HG03457 (cell line): Measurements from ENCODE around the gene CCDC12.

Source experiments
- ATAC-seq: cut with Tn5 transposase; IDR thresholded peaks from one replicate; pipeline ENCODE4 v1.9.1; 2021; ENCODE audit warnings: moderate number of reproducible peaks; ENCODE audit not compliant: unreplicated experiment

Gene CCDC12

DNA sequence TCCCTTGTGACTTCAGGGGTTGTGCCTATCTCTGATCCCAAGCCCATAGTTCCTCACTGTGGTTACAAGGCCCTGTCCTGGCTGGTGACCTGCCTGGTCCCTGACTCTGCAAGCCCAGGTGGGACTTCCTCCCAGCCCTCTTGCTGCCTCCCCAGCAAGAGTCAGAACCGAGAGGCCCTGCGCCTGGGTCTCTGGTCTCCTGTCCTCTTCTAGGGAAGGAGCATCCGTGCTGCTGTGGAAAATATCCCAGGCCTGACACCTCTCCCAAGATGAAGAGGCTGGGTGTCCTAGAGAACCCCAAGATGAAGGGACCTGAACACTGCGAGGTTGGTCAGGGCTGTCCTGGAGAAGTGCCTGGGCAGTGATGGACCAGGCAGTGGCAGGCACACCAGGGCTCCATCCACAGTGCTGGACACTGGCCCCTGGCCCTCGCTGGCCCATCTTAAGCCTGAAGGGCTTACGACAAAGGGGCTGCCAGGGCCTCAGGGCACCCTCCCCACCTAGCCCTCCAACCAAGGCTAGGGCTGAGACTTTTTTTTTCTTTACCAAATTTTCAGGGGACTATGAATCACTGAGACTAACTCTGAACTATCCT is 66.3 kb downstream of the CCDC12 start:
- no peak for ATAC-seq

DNA sequence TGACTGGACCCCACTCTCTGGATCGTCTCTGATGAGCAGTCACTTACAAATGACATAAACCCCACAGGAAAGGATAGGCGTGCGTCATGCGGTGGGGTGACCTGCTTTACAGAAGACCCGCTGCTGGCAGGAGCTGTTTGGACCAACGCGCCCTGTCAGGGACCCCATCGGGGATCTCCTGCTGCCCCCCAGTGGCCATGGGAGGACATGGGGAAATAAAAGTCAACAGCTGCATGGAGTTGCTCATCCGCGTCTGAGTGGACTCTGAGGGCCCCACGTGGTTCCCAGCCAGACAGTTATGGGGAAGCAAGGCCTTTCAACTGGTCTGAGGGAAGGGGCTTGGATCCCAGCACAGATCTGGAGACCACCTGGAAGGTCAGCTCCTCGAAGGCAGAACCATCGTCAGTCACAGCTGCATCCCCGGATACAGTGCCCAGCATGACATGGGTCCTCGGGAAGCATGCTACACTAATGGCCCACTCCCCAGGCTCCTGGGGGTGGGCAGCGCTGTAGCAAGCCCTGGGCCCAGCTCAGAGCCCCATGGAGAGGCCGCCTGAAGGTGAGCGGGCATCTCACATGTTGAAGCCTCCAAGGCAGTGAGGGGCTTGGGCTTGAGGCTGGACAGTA is 66.9 kb downstream of the CCDC12 start:
- ATAC-seq: no peak

DNA sequence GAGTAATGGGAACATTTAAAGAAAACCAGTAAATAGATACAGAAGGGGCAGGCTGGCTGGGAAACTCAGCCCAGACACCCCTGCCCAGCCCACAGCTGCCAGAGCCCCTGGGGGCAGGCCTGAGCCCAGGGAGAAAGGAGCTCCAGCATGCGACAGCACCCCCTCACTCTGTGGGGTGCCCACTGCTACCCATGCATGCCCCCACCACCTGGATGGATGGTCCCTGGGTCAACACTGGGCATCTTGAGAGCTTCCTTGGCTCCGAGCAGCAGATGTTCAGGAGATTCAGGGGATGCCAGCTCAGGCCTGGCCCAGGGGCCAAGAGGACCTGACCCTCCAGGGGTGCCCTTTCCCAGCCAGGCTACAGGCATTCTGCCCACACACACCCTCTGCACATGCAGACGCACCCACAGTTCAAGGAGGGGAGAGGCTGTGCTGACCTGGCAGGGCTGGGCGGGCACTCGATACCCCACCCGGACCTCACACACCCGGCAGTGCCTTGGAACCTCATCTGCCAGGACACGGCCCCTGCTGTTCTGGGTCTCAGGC is 67.5 kb downstream of the CCDC12 start:
- no peak for ATAC-seq

DNA sequence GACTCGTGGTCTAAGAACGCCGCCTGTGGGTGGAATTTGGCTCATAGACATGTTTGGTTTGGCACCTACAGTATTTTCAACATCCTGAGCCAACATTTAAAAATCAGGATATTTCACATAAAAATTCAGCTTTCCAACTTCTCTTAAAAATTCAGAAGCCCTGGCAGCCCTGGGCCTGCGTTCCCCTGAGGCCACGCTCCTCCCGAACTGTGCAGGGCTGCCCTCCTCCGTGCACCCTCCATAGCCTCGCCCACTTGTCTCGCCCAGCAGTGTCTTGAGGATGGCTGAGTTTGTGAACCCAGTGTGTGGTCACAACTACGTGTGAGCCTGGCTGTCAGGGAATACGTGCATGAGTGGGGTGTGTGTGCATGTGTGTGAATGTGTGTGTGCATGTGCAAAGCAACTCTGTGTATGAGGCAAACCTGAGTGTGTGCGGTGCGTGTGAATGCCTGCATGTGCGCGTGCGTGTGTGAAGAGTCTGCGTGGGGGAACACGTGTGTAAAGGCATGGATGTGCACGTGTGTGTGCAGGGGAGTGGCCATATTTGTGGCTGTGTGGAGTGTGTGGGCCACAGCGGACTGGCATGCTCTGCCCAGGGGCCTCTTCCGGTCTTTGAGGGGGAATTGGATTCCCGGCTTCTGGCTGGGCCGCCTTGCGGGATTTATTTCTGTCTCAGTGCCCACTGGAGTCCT is 68.1 kb downstream of the CCDC12 start:
- no peak for ATAC-seq

DNA sequence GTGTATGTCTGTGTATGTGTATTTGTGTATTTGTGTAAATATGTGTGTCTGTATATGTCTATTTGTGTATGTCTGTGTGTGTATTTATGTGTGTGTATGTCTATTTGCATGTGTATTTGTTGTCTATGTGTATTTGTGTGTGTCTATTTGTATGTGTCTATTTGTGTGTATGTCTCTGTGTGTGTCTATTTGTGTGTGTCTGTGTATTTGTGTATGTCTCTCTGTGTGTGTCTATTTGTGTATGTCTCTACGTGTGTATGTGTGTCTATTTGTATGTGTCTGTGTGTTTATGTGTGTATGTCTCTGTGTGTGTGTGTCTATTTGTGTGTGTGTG is 68.6 kb downstream of the CCDC12 start:
- no peak for ATAC-seq

DNA sequence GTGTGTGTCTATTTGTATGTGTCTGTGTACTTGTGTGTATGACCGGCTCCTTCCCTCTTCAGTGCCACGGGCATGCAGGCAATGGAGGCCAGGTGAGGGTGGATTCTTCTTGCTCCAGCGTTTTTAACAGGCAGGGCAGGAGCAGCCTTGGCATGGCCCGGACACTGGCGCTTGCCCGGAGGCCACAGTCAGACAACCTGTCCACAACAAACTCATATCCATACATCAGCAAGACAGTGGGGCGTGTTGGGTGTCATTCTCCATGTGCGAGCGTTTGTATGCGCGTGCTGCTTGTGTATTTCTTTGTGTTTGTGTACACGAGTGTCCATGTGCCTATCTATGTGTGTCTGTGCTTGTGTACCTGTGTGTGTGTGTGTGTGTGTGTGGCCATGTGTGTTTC is 69.3 kb downstream of the CCDC12 start:
- no peak for ATAC-seq

DNA sequence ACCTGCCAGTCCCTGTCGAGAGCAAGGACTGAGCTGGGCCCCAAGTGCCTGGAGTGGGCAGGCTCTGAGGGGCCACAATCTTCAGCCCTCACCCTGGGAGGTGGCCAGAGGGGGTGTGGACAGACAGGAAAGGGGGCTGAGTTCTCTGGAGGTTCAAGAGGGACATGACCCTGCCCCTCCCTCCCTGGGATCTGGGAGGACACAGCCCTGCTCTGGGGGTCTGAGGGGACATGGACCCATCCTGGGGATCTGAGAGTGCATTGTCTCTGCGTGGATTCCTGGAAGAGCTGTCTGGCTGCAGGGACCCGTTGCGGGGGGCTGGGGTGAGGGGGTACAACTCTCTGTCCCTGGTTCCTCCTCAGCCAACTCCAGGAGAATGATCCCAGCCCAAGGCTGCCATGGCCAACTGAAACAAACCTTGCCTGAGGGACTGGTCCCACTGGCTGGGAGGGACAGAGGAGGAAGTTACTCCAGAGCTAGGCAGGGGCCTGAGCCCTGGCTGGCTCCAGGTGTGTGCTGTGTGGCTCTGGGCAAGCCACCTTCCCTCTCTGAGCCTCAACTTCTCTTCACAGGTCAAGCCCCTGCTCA is 70.0 kb downstream of the CCDC12 start:
- no peak for ATAC-seq

DNA sequence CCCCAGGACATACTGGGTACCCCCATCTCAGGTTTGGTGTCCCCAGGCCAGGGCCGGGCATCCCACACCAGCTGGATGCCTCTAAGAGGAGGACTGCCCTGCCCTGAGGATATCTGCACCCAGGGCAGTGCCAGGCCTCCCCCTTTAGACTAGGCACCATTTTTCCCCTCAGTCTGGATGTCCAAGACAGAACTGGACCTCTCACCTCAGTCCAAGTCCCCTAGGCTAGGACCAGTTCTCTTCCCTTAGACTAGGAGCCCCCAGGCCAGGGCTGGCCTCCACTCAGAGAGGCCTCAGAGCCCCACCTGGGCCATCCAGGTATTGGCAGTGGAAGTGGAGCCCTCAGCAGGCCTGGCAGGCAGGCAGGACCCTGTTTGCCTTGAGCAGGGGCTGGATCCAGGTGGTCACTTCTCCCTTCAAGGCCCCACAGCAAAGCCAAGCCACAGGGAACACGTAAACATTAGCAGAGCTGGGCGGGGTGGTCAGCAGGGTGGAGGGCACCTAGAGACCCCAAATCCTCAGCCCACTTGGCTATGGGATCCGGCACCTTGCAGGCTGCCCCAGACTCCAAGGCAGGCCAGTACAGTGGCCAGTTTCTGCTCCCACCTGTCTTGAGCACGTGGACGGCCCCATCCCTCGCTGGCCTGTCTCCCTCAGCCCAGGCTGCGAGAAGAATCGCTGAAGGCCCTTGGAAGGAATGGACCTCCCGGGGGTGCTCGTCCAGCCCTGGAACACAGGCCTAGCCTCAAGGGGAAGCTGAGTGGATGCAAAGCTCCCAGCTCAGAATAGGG is 70.7 kb downstream of the CCDC12 start:
- no peak for ATAC-seq

DNA sequence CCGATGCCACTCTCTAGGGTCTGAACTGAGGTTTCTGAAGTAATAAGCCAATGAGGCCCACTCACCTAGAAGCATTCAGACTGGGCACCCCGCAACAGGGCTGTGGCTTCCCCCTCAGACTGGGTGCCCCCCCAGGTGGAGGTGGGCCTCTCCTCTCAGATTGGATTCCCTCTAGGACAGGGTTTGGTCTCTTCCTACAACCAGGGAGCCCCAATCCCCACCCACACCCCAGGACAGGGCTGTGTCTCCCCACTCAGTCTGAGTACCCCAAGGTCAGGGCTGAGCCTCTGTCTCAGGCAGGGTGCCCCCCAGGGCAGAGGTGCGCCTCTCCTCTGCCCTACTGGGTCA is 71.4 kb downstream of the CCDC12 start:
- ATAC-seq: no peak

DNA sequence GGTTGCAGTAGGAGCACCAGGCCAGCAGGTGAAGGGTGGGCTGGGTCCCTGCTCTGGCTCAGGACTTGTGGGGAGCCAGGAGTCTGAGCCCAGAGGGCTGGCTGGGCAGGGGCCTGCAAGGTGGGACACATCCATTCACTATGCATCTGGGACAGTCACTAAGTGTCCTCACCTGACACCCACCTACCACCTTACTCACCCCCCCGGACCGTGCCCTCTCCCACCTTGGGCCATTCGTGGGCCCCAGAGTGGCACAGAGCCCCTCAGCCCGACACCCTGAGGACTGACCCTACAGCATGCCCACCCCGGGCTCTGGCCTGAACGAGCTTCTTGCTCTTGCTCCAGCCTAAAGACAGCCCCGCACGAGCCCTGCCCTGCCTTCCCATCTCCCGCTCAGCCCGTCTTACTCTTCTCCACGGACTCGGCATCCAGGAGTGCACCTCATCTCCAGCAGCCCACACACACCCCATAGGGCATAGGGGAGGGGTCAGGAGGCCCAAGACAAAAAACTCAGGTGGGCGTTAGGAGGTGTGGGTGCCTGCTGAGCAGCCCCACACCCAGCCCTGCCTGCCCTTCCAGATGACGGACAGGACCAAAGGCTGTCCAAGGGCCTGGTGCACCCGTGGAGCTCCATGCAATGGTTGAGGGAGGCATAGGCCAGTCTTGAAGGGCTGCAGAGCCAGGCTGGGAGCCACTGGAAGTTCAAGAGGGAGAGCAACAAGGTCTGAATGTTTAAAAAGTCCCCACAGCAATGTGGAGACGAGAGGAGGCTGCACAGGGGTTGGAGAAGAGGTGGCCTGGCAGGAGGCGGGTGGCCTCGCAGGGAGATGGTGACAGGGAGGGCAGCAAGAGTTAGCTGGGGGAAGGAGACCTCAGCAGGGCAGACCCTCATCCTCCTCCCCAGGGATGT is 72.0 kb downstream of the CCDC12 start:
- ATAC-seq: no peak

DNA sequence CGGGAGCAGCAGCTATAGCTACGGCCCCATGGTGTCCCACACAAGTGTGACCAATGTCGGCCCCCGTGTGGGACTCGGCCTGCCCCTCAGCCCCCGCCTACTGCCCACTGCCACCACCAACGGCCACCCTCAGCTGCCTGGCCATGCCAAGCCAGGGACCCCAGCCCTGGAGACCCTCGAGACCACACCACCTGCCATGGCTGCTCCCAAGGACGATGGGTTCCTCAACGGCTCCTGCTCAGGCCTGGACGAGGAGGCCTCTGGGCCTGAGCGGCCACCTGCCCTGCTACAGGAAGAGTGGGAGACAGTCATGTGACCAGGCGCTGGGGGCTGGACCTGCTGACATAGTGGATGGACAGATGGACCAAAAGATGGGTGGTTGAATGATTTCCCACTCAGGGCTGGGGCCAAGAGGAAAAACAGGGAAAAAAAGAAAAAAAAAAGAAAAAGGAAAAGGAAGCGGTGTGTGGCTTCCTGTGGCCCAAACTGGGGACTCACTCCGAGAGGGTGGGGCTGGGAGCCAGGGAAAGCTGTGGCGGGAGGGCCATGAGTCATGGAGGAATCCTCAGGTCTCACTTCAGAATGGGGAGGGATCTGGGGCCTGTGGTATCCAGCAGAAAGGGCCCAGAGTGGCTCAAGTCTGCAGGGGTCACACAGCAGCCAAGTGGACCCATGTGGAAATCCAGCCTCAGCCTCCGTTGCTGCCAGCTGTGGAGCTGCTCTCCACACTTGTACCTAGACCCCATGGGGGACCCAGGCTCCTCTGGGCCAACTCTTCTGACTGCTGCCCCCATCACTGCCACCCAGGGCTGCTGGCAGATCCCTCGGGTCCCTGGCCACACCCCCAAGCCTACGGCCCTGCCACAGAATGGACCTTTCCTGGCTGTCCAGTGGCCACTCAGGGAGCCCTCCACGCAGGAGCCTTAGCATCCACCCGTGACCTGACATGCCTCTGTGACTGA is 72.9 kb downstream of the CCDC12 start:
- no peak for ATAC-seq

DNA sequence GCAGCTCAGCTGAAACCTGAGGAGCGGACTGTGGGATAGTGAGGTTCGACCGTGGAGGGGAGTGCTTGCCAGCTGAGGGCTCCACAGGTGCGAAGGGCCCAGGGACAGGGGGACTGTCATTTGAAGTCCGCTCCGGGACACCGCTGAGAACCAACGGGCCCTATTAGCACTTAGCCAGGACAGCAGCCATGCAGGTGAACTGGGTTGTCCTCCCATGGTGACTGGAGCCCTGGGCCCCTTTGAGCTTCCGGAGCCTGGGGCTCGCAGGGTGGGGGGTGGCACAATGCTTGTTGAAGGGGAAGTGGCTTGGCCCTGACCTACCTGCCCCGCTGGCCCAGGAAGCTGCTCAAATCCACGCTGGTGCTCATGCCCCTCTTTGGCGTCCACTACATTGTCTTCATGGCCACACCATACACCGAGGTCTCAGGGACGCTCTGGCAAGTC is 74.3 kb downstream of the CCDC12 start:
- no peak for ATAC-seq

DNA sequence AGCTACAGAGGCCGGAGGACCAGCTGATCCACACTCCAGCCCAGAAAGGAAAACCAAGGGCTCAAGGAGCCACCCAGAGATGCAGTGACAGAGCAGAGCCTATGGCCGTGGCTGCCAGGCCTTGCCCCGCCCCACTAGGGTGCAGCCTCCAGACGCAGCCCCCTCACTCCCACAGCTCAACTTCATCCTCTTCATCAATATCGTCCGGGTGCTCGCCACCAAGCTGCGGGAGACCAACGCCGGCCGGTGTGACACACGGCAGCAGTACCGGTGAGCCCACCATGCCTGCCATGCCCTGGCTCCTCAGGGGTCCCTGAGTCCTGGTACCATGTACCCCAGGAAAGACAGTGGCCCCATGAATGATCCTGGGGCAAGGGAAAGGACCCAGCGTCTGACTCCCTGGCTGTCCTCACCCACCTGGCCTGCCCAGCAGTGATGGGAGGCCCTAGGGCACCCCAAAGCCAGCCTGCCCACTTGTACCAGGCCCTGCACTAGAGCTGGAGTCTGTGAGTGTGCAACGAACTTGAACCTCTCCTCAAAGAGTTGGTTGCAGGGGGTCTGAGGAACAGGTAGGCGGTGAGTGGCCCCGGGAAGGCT is 74.9 kb downstream of the CCDC12 start:
- no peak for ATAC-seq

DNA sequence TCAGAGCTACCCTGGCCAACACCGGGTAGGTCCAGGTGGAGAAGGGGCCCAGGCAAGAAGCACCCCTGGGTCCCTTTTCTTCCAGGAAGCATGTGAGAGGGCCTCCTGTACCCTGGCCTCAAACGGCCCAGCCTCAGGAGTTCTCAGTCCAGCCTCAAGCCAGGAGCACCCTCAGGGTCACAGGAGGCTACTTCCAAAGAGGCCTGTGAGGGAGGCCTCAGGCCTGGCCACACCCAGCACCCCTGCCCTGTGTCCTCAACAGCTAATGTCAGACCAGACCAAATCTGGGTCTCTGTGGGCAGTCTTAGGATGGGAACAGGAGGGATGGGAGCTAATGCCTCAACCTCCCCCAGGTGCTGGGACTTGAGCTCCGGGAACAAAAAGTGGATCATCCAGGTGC is 75.5 kb downstream of the CCDC12 start:
- ATAC-seq: no peak

DNA sequence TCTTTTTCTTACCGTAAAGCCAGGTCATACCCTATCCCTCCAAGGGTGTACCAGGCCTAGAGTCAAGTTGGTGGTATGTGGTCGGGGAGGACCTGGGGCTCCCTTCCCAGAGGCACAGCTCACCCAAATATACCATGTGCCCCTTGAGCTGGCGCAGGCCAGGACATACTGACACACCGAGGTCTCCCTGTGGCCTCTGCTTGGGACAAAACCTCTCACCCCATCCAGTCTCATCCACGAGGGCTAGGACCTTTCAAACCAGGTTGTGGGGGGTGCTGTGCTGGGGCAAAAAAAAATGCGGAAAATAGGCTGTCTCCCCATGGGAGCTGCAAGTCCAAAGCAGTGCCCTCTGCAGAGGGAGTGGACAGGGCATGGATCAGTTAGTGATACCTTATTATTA is 76.2 kb downstream of the CCDC12 start:
- no peak for ATAC-seq

DNA sequence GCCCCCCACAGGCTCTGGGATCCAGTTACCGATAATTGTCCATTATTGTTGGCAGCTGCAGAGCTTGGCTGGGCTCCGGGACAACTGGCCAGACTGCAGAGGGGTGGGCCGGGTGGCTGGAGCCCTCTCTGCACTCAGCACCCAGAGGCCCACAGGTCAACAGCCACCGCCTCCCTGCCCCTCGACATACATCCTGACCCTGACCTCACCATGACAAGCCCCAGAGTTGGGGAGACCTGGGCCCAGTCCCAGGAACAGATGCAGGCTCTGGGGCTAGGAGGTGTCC is 76.6 kb downstream of the CCDC12 start:
- no peak for ATAC-seq

DNA sequence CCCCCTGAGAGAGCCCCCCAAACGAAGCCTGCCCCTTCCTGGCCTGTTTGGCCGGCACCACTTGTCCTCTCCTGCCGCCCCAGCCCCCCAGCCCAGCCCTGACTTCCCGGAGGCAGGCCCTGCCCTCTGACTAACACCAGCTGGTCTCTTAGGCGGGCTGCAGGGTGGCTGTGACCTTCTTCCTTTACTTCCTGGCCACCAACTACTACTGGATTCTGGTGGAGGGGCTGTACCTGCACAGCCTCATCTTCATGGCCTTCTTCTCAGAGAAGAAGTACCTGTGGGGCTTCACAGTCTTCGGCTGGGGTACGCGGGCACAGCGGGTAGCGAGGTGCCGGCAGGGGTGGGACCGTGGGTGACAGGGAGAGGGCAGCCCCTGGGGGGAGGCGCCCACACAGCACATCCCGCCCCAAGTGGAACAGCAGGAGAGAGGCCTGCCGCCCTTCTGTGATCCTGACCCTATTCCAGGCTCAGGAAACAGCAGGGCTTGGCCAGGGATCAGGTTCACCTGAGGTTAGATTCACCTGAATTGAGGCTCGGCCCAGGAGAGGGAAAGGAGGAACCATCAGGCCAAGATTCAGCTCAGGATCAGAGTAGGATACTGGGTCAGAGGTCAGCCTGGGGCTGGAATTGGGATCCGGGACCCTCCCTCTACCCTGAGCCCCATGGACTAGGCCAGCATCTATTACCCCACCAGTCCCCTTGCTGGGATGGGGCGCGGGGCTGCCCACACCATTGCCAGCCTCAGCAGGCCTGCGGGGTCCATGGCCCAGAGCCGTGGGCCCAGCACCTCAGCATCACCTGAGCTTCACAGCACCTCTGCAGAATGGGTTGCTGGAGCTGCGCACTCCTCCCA is 77.2 kb downstream of the CCDC12 start:
- no peak for ATAC-seq
